HepG2 (cell line): ENCODE data around the gene DNAJC10. TPM values are rescaled to one million over a fixed set of nuclear protein-coding genes. Genes with fewer than 3 reads are reported as not detected.

Source experiments
- ATAC-seq: fragments of 200-7000 bp; cut with Tn5 transposase; 3 replicates; pipeline ENCODE4 v1.9.1; 2020; ENCODE audit warnings: mild to moderate bottlenecking, moderate library complexity
- BruUV-seq: library from RNA; stranded (reverse); fragments of 400-500 nt; replicated peaks from 2 replicates; lab custom pipeline; 2021; lab: Mats Ljungman, UMichigan
- CTCF ChIA-PET: fragments of 300-600 bp; formaldehyde crosslinking; extraction: SDS; loops from one replicate; lab custom pipeline; 2021; ENCODE audit warnings: low total read pairs, inconsistent platforms, low intra/inter-chr PET ratio; lab: Yijun Ruan, JAX
- POLR2A ChIA-PET: fragments of 350-600 bp; sonication (Branson Sonifier 250); formaldehyde crosslinking; loops from one replicate; lab custom pipeline; 2020; ENCODE audit warnings: antibody characterized with exemption, inconsistent platforms; lab: Yijun Ruan, JAX
- DNase-seq: peaks from one replicate; pipeline ENCODE4 v3.0.0-alpha.2; 2015; ENCODE audit warnings: low spot score
- FAIRE-seq: peaks from 3 replicates; lab custom pipeline; 2011; peaks lifted over from hg19 to GRCh38; lab: Jason Lieb, UNC
- H2AFZ ChIP-seq: one replicate; pipeline ENCODE4 v1.6.1; 2011; ENCODE audit warnings: low read length, inconsistent platforms
- H3K27ac ChIP-seq: fragments of 300-600 bp; 3 replicates; pipeline ENCODE4 v1.8.0; 2011; ENCODE audit warnings: mixed run types, mild to moderate bottlenecking, mixed read lengths, low read length, inconsistent platforms; ENCODE audit not compliant: insufficient read depth; ENCODE audit errors: extremely low read length
- H3K27me3 ChIP-seq, 2 experiments: fragments of 200-600 bp in 1 of 2; 2 replicates in 1 of 2; 3 replicates in 1 of 2; pipeline versions ENCODE4 v1.6.0 to v1.8.0; 2011; ENCODE audit warnings: low read length in 2 of 2, mild to moderate bottlenecking in 2 of 2, moderate library complexity in 2 of 2, inconsistent platforms in 1 of 2; ENCODE audit not compliant: insufficient read depth in 2 of 2, control insufficient read depth in 1 of 2
- H3K36me3 ChIP-seq, 2 experiments: fragments of 200-600 bp in 1 of 2; replicated peaks in 1 of 2; 2 replicates in 1 of 2; 3 replicates in 1 of 2; pipeline versions ENCODE4 v1.5.1 to v1.8.0; 2011; ENCODE audit warnings: low read length in 2 of 2, inconsistent platforms in 1 of 2; ENCODE audit not compliant: insufficient read depth in 2 of 2, control insufficient read depth in 1 of 2
- H3K4me1 ChIP-seq: 2 replicates; pipeline ENCODE4 v1.5.1; 2012; ENCODE audit warnings: low read length, inconsistent platforms; ENCODE audit not compliant: insufficient read depth
- H3K4me2 ChIP-seq: 2 replicates; pipeline ENCODE4 v1.6.0; 2011; ENCODE audit warnings: low read depth, low read length, inconsistent platforms
- H3K4me3 ChIP-seq, 3 experiments: fragments of 200-600 bp in 1 of 3; sonication (generic), shearing (Covaris generic) in 1 of 3; replicated peaks in 1 of 3; 2 replicates each; pipeline ENCODE4 v1.5.1; 2011 to 2016; ENCODE audit warnings: low read length in 3 of 3, inconsistent platforms in 2 of 3, low read depth in 2 of 3, mild to moderate bottlenecking in 2 of 3, control low read depth in 1 of 3, mixed read lengths in 1 of 3; ENCODE audit not compliant: insufficient read depth in 1 of 3
- H3K79me2 ChIP-seq: one replicate; pipeline ENCODE4 v1.6.1; 2011; ENCODE audit warnings: low read length, inconsistent platforms; ENCODE audit not compliant: insufficient read depth
- H3K9ac ChIP-seq: 2 replicates; pipeline ENCODE4 v1.6.0; 2011; ENCODE audit warnings: mild to moderate bottlenecking, low read depth, low read length, inconsistent platforms; ENCODE audit not compliant: insufficient read depth
- H3K9me3 ChIP-seq: 2 replicates; pipeline ENCODE4 v1.5.1; 2012; ENCODE audit warnings: mild to moderate bottlenecking, low read length
- H4K20me1 ChIP-seq: 2 replicates; pipeline ENCODE4 v1.6.0; 2011; ENCODE audit warnings: inconsistent platforms, mild to moderate bottlenecking, low read length, moderate library complexity; ENCODE audit not compliant: insufficient read depth
- HOXA9 ChIP-seq: sonication (generic); formaldehyde crosslinking; IDR thresholded peaks from 2 replicates; pipeline ENCODE4 v1.8.1; 2022; ENCODE audit warnings: missing genetic modification reagents, mild to moderate bottlenecking, moderate library complexity, borderline replicate concordance
- MTF2 ChIP-seq: sonication (generic); formaldehyde crosslinking; IDR thresholded peaks from 2 replicates; pipeline ENCODE4 v1.5.0; 2020; ENCODE audit warnings: missing genetic modification reagents, borderline replicate concordance
- NFYC ChIP-seq: IDR thresholded peaks from 2 replicates; pipeline ENCODE4 v1.6.1; 2016; ENCODE audit warnings: missing genetic modification reagents, missing compliant biosample characterization
- TAF15 ChIP-seq: fragments of 200-400 bp; formaldehyde crosslinking; IDR thresholded peaks from one replicate; pipeline ENCODE4 v1.6.1; 2018; ENCODE audit warnings: mild to moderate bottlenecking, low read depth, low read length; ENCODE audit not compliant: poor library complexity, severe bottlenecking
- ZNF510 ChIP-seq: sonication (generic); formaldehyde crosslinking; IDR thresholded peaks from 2 replicates; pipeline ENCODE4 v1.4.0; 2020; ENCODE audit warnings: low read depth, mild to moderate bottlenecking, missing genetic modification reagents
- ZNF672 ChIP-seq: sonication (generic); formaldehyde crosslinking; IDR thresholded peaks from 2 replicates; pipeline ENCODE4 v1.8.1; 2022; ENCODE audit warnings: missing genetic modification reagents
- ZNF761 ChIP-seq: sonication (generic); formaldehyde crosslinking; conservative IDR thresholded peaks from 2 replicates; pipeline ENCODE4 v1.4.0; 2020; ENCODE audit warnings: mild to moderate bottlenecking, missing genetic modification reagents
- ZNF768 ChIP-seq: sonication (generic); formaldehyde crosslinking; IDR thresholded peaks from 2 replicates; pipeline ENCODE4 v1.4.0; 2020; ENCODE audit warnings: missing genetic modification reagents
- ZNF790 ChIP-seq: sonication (generic); formaldehyde crosslinking; IDR thresholded peaks from 2 replicates; pipeline ENCODE4 v1.8.0; 2022; ENCODE audit warnings: missing genetic modification reagents, mild to moderate bottlenecking, borderline replicate concordance
- in situ Hi-C: cut with HindIII; loops from 2 replicates; pipeline ENCODE4 v1.10.0; 2017; ENCODE audit warnings: low pct_unique_long_range_greater_than_20kb; ENCODE audit not compliant: extremely low pct_ligation_motif_present
- intact Hi-C: fragments of 100-400 bp; cut with micrococcal nuclease; formaldehyde crosslinking; loops from one replicate; pipeline ENCODE4 v1.10.0; 2022; ENCODE audit not compliant: unreplicated experiment
- polyA plus RNA-seq, 8 experiments: library from polyadenylated mRNA; depleted of rRNA in 3 of 8; stranded (reverse) in 7 of 8; unstranded in 1 of 8; fragments of >200 nt; fragmentation: Illumina TruSeq in 4 of 8; extraction: Trizol in 4 of 8; gene quantifications; 2 replicates each; pipeline versions ENCODE4 v1.2.1 to v1.2.3, GENCODE V29; 2011 to 2016; ENCODE audit warnings: low read depth in 4 of 8, missing spikeins in 1 of 8, mixed read lengths in 1 of 8; ENCODE audit not compliant: insufficient read depth in 1 of 8
- total RNA-seq, 5 experiments: library from RNA; depleted of rRNA; stranded (reverse); fragments of >200 nt; fragmentation: Illumina TruSeq; extraction: Trizol; gene quantifications; 2 replicates each; pipeline ENCODE4 v1.2.3, GENCODE V29; 2016; ENCODE audit warnings: low read depth in 1 of 5
- TF ChIP-seq, protein P1 (sequence below): sonication (generic); formaldehyde crosslinking; IDR thresholded peaks from 2 replicates; pipeline ENCODE4 v1.4.0; 2020; ENCODE audit warnings: mild to moderate bottlenecking, missing genetic modification reagents
- TF ChIP-seq, protein P2 (sequence below): sonication (generic); formaldehyde crosslinking; IDR thresholded peaks from 2 replicates; pipeline ENCODE4 v1.5.1; 2020; ENCODE audit warnings: missing genetic modification reagents, mild to moderate bottlenecking, borderline replicate concordance
- TF ChIP-seq, protein P3 (sequence below): sonication (generic); formaldehyde crosslinking; IDR thresholded peaks from 2 replicates; pipeline ENCODE4 v1.4.0; 2020; ENCODE audit warnings: missing genetic modification reagents

Gene DNAJC10
- total and polyA plus RNA-seq, 2 of the 13 experiments (the other 11 are each of a cell fraction or from before 2014, with no cell fraction given), result 44.1 to 178 TPM

DNA sequence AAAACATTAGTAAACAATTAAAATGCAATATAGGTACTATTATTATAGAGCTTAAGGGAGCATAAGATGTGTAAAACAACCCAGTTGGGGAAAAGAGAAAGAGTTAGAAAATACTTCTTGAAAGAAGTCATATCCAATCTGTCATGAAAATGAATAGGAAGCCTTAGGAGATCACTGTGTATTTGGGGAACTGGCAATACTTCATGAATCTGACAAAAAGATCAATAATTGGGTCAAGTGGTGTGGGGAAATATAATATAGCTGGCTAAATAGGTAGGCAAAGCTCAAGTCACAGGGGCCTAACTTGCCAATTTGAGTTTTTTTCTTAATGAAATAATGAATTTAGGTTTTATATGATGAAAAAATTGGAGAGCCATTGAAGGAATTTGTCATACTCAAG, 14.4 kb downstream of the DNAJC10 start:
- Histone ChIP-seq H3K9ac (no peak overlapping the region), H3K4me2 (no peak overlapping the region), H3K27me3 (no peaks in the 10 kb centered on the region), H4K20me1 (no peaks in the 10 kb centered on the region), H3K79me2 (no peaks in the 10 kb centered on the region), H3K27ac (no peak overlapping the region), H3K4me3 (no peak overlapping the region), H2AFZ (no peak overlapping the region), H3K4me1 (no peaks in the 10 kb centered on the region), H3K36me3 (peaks cover 5 to 39% of the 10 kb centered on the region in 2 experiments; a peak in 4 of 5 replicates), H3K9me3 (no peaks in the 10 kb centered on the region)
- ATAC-seq (no peak), DNase-seq (no peak), FAIRE-seq (no peak)
- no peak for TF ChIP-seq NFYC
- TF ChIP-seq MTF2, result no peak
- TF ChIP-seq ZNF768, result no peak
- no peak for TF ChIP-seq ZNF790 (CRISPR knock-in tag)
- TF ChIP-seq ZNF761 (CRISPR knock-in tag), result no peak
- TF ChIP-seq, protein P1, sequence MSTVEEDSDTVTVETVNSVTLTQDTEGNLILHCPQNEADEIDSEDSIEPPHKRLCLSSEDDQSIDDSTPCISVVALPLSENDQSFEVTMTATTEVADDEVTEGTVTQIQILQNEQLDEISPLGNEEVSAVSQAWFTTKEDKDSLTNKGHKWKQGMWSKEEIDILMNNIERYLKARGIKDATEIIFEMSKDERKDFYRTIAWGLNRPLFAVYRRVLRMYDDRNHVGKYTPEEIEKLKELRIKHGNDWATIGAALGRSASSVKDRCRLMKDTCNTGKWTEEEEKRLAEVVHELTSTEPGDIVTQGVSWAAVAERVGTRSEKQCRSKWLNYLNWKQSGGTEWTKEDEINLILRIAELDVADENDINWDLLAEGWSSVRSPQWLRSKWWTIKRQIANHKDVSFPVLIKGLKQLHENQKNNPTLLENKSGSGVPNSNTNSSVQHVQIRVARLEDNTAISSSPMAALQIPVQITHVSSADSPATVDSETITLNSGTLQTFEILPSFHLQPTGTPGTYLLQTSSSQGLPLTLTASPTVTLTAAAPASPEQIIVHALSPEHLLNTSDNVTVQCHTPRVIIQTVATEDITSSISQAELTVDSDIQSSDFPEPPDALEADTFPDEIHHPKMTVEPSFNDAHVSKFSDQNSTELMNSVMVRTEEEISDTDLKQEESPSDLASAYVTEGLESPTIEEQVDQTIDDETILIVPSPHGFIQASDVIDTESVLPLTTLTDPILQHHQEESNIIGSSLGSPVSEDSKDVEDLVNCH (CRISPR knock-in tag), result no peak
- TF ChIP-seq ZNF672 (CRISPR knock-in tag), result no peak
- TF ChIP-seq, protein P2, sequence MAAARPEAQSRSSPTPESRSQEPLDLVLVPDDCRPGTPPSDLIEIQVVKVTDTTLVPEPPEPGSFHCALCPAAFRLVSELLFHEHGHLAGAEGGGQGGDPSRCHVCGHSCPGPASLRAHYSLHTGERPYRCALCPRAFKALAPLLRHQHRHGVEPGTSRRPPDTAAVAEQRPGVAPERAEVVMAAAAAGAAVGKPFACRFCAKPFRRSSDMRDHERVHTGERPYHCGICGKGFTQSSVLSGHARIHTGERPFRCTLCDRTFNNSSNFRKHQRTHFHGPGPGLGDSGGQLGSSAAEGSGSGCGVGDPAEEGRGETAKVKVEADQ (CRISPR knock-in tag), result no peak
- TF ChIP-seq HOXA9 (CRISPR knock-in tag), result no peak
- TF ChIP-seq TAF15, result no peak
- no peak for TF ChIP-seq ZNF510 (CRISPR knock-in tag)
- TF ChIP-seq, protein P3, sequence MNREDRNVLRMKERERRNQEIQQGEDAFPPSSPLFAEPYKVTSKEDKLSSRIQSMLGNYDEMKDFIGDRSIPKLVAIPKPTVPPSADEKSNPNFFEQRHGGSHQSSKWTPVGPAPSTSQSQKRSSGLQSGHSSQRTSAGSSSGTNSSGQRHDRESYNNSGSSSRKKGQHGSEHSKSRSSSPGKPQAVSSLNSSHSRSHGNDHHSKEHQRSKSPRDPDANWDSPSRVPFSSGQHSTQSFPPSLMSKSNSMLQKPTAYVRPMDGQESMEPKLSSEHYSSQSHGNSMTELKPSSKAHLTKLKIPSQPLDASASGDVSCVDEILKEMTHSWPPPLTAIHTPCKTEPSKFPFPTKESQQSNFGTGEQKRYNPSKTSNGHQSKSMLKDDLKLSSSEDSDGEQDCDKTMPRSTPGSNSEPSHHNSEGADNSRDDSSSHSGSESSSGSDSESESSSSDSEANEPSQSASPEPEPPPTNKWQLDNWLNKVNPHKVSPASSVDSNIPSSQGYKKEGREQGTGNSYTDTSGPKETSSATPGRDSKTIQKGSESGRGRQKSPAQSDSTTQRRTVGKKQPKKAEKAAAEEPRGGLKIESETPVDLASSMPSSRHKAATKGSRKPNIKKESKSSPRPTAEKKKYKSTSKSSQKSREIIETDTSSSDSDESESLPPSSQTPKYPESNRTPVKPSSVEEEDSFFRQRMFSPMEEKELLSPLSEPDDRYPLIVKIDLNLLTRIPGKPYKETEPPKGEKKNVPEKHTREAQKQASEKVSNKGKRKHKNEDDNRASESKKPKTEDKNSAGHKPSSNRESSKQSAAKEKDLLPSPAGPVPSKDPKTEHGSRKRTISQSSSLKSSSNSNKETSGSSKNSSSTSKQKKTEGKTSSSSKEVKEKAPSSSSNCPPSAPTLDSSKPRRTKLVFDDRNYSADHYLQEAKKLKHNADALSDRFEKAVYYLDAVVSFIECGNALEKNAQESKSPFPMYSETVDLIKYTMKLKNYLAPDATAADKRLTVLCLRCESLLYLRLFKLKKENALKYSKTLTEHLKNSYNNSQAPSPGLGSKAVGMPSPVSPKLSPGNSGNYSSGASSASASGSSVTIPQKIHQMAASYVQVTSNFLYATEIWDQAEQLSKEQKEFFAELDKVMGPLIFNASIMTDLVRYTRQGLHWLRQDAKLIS (CRISPR knock-in tag), result no peak
- ChIA-PET POLR2A (no interaction called here), CTCF (no interaction called here)
- in situ Hi-C loops (no loop called here), intact Hi-C loops (no loop called here)
- no TSS peak for BruUV-seq
